ENCODE data around the gene VPS41.
A peak's percentile ranks its signal among the peaks of the same experiment; 100 is the strongest.

The VPS41 gene

GRCh38 chr7:38798552-38799267 lies 110.3 kb downstream of the VPS41 start:
- DNase-seq: no peak

- peak; percentile 31 to 60 for DNase-seq
Observed at GRCh38 chr7:38796626-38797501, 112.1 kb downstream of the VPS41 start.

GRCh38 chr7:38795593-38795992 lies 113.4 kb downstream of the VPS41 start:
- DNase-seq: no peak

- DNase-seq: no peak
Observed at GRCh38 chr7:38781991-38782390, 127.0 kb downstream of the VPS41 start.

GRCh38 chr7:38777609-38778008 lies 131.4 kb downstream of the VPS41 start:
- no peak for DNase-seq

GRCh38 chr7:38775506-38776175 lies 133.3 kb downstream of the VPS41 start:
- DNase-seq: no peak

GRCh38 chr7:38773430-38773829 lies 135.6 kb downstream of the VPS41 start:
- DNase-seq: no peak

- DNase-seq: no peak
Observed at GRCh38 chr7:38760226-38760625, 148.8 kb downstream of the VPS41 start.

GRCh38 chr7:38759028-38759427 lies 150.0 kb downstream of the VPS41 start:
- no peak for DNase-seq

GRCh38 chr7:38757931-38758330 lies 151.1 kb downstream of the VPS41 start:
- DNase-seq: no peak

GRCh38 chr7:38756521-38756920 lies 152.5 kb downstream of the VPS41 start:
- no peak for DNase-seq

GRCh38 chr7:38753347-38753746 lies 155.6 kb downstream of the VPS41 start:
- no peak for DNase-seq

- DNase-seq: no peak
Observed at GRCh38 chr7:38751416-38751815, 157.6 kb downstream of the VPS41 start.

- DNase-seq: no peak
Observed at GRCh38 chr7:38748056-38748610, 160.9 kb downstream of the VPS41 start.

GRCh38 chr7:38746438-38746837 lies 162.6 kb downstream of the VPS41 start:
- no peak for DNase-seq

- DNase-seq: no peak
Observed at GRCh38 chr7:38744746-38745145, 164.2 kb downstream of the VPS41 start.

- no peak for DNase-seq
Observed at GRCh38 chr7:38743899-38744298, 165.1 kb downstream of the VPS41 start.

GRCh38 chr7:38740041-38740440 lies 168.9 kb downstream of the VPS41 start:
- no peak for DNase-seq

GRCh38 chr7:38736138-38736537 lies 172.9 kb downstream of the VPS41 start:
- DNase-seq: no peak

GRCh38 chr7:38731215-38731614 lies 177.8 kb downstream of the VPS41 start:
- no peak for DNase-seq

- DNase-seq: no peak
Observed at GRCh38 chr7:38728145-38728544, 180.8 kb downstream of the VPS41 start.

GRCh38 chr7:38727184-38727940 lies 181.6 kb downstream of the VPS41 start:
- no peak for DNase-seq

- DNase-seq: no peak
Observed at GRCh38 chr7:38723327-38723726, 185.7 kb downstream of the VPS41 start.

Measured in CD4-positive, alpha-beta T cell treated with Interferon alpha-2 for 1 hour (primary cell).